H1 (cell line): Measurements from ENCODE around the gene UBASH3B.

ENCODE experiments used
- CREB1 ChIP-seq: IDR thresholded peaks from 2 replicates; pipeline ENCODE4 v1.6.1; 2012; ENCODE audit warnings: inconsistent platforms
- CTCF ChIP-seq, 3 experiments: IDR thresholded peaks; 1 replicate in 2 of 3; 2 replicates in 1 of 3; pipeline versions ENCODE4 v1.5.1 to v1.6.1; 2011; ENCODE audit warnings: low read length in 3 of 3, mild to moderate bottlenecking in 3 of 3, inconsistent platforms in 2 of 3, low read depth in 1 of 3, moderate library complexity in 1 of 3; ENCODE audit not compliant: insufficient read depth in 1 of 3; ENCODE audit errors: control extremely low read depth in 1 of 3
- EZH2 ChIP-seq: fragments of 200-600 bp; sonication (generic); IDR thresholded peaks from 2 replicates; pipeline ENCODE4 v1.7.1; 2012; ENCODE audit warnings: low read depth, mild to moderate bottlenecking, moderate library complexity, low read length, inconsistent platforms; ENCODE audit not compliant: severe bottlenecking
- JUN ChIP-seq: IDR thresholded peaks from 2 replicates; pipeline ENCODE4 v1.6.1; 2011; ENCODE audit warnings: low read depth, mild to moderate bottlenecking, improper control_type of control experiment, low read length
- NRF1 ChIP-seq: IDR thresholded peaks from 2 replicates; pipeline ENCODE4 v1.6.1; 2011; ENCODE audit warnings: mild to moderate bottlenecking, low read depth, low read length, improper control_type of control experiment
- PHF8 ChIP-seq: fragments of 200-600 bp; sonication (generic); conservative IDR thresholded peaks from 2 replicates; pipeline ENCODE4 v1.7.1; 2012; ENCODE audit warnings: low read depth, mild to moderate bottlenecking, inconsistent platforms, low read length, moderate library complexity
- POLR2A ChIP-seq, 2 experiments: IDR thresholded peaks; 1 replicate in 1 of 2; 2 replicates in 1 of 2; pipeline ENCODE4 v1.6.1; 2011; ENCODE audit warnings: low read depth in 2 of 2, low read length in 2 of 2, mild to moderate bottlenecking in 2 of 2; ENCODE audit errors: control extremely low read depth in 1 of 2
- RAD21 ChIP-seq, 2 experiments: IDR thresholded peaks in 1 of 2; conservative IDR thresholded peaks in 1 of 2; 2 replicates each; pipeline ENCODE4 v1.6.1; 2011; ENCODE audit warnings: low read depth in 2 of 2, low read length in 2 of 2, improper control_type of control experiment in 1 of 2, inconsistent platforms in 1 of 2, mild to moderate bottlenecking in 1 of 2, moderate library complexity in 1 of 2
- SP4 ChIP-seq: IDR thresholded peaks from 2 replicates; pipeline ENCODE4 v1.6.1; 2012; ENCODE audit warnings: low read length, inconsistent platforms
- YY1 ChIP-seq: IDR thresholded peaks from 2 replicates; pipeline ENCODE4 v1.6.1; 2011; ENCODE audit warnings: low read depth, mild to moderate bottlenecking, low read length
- ZNF274 ChIP-seq: IDR thresholded peaks from 2 replicates; pipeline ENCODE4 v1.7.0; 2012; ENCODE audit warnings: low read length, borderline replicate concordance; ENCODE audit errors: extremely low read depth

GRCh38 chr11:122746611-122747244 lies 91.2 kb downstream of the UBASH3B start:
- TF ChIP-seq POLR2A (IDR thresholded peaks at IDR 0.05; ENCODE audit: control extremely low read depth in 1 of 2, low read depth in 2 of 2, low read length in 2 of 2) = no peak
- TF ChIP-seq YY1 = no peak
- TF ChIP-seq JUN = no peak
- no peak for TF ChIP-seq PHF8
- no peak for TF ChIP-seq CTCF (IDR thresholded peaks at IDR 0.05; ENCODE audit: control extremely low read depth in 1 of 3, insufficient read depth in 1 of 3, low read depth in 1 of 3, low read length in 3 of 3)
- TF ChIP-seq ZNF274 = no peak
- TF ChIP-seq SP4 = no peak
- no peak for TF ChIP-seq CREB1
- TF ChIP-seq RAD21 (IDR thresholded peaks at IDR 0.05 in 1 of 2, conservative IDR thresholded peaks at IDR 0.05 in 1 of 2; ENCODE audit: low read depth in 2 of 2, low read length in 2 of 2) = no peak
- TF ChIP-seq EZH2 = no peak
- no peak for TF ChIP-seq NRF1
